GM12801 (cell line): ENCODE results near the gene CYTIP.

Experiments
- CTCF ChIP-seq: IDR thresholded peaks from one replicate; pipeline ENCODE4 v1.5.1; 2011; ENCODE audit warnings: control low read depth; ENCODE audit not compliant: insufficient read length; ENCODE audit errors: extremely low read depth

CYTIP gene

DNA sequence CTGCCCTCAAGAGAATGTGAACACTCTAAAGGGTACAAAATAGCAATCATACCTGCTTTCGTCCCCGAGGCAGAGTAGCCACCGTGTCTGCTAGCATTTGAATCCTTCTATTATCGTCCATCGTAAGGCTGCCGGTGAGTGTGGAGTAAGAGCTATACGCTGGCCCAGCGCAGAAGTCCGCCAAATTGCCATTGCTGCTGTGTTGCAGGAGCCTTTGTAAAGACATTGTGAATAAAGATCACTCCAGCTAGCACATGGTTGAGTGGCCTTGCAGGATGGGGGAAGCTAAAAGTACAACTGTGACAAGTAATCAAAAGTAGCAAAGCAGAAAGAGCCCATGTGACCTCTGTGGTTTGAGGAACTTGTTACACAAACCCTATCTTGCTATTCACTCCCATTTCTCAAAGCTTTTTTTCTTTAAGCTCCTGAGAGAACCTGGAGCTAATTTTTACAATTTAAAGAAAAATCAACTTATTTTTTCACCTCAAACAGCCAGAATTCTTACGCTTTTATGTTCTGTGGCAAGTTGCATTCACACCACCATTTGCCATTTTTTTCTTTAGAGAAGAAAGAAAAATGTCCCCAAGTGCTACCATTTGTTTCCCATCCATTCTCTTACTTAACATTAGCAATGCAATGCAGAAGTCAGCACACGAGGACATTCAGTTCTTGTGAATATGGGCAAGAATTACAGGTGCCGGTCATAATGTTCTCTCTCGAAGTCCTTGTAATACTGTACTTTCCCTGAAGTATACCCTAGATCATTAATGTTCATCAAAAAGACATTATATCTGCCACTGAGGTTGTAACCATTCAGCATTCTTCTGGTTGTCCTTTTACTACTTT, at the start of gene CYTIP:
Gene CYTIP, minus strand, starts transcription at position 295 of the 846 bp plus-strand sequence. Its CDS starts 69 bp downstream, at position 226.
- TF ChIP-seq CTCF, result no peak

DNA sequence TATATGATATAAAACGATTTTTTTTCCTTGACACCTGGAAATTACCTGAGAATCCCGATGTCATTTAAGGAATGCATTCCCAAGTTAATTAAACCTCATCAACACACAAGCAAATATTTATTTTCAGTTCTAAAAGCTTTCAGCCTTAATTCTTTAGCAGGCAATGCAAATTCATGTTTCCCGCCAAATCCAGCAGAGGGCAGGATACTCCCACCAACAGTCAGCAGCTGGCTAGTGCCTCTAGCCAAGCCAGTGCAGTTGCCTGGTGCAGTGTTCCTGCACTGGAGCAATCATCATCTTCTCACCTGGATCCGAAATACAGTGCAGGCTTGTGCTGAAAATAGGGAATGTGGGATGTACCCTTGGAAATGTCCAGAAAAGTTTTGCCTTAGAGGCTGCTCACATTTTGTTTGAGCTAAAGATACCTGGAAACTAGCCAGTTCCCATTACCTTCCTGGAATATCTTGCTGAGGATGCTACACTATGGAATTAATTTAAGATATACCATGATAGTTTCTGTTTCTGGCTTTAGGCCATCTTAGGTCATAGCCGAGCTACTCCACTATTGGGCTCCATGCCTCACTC, 48.4 kb upstream of the CYTIP start:
- no peak for TF ChIP-seq CTCF

- no peak for TF ChIP-seq CTCF
Observed at GRCh38 chr2:157489983-157490382, 46.1 kb upstream of the CYTIP start.

- no peak for TF ChIP-seq CTCF
Observed at GRCh38 chr2:157488877-157489276, 45.0 kb upstream of the CYTIP start.

DNA sequence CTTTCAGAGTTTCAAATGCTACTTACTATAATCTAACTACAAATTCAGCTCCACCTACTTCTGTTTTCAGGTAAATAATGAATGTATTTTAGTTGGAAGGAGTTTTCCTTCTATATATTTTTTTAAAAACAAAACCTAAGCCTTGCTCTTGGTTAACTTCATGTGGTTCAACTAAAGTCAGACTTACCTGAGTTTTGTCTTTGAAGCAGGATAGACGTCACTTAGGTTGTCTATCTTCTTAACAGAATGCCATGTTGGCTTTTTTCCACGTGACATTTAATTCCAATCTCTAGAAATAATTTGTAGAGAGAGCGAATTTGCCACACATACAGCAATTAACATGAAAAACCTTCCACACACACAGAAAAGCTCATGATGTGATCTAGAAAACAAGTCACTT, 43.9 kb upstream of the CYTIP start:
- no peak for TF ChIP-seq CTCF

DNA sequence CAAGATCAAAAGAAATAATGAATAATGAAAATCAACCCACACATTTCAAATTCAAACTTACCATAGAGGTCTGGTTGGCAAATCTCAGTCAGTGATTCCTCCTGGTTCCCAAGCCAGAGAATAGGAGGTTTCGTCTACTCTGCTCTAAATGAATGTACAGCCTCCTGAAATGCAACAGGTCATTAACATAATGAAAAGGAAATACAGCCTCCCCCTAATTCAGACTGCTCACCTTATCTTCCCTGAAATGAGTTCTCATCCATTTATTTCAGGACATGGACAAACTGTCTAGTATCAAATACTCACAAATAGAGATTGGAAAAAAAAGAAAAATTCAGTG, 43.4 kb upstream of the CYTIP start:
- no peak for TF ChIP-seq CTCF

GRCh38 chr2:157486596-157487270, 42.8 kb upstream of the CYTIP start:
- no peak for TF ChIP-seq CTCF
